Liver (tissue), 9 donors: Measurements from ENCODE around the gene ATP2B2. TPM values are rescaled to one million over a fixed set of nuclear protein-coding genes. Genes with fewer than 3 reads are reported as not detected.

ENCODE experiments used
- DNase-seq: peaks from one replicate; pipeline ENCODE4 v3.0.0-alpha.2; 2017; ENCODE audit warnings: low spot score
- H3K27ac ChIP-seq, 2 donors: one replicate each; pipeline ENCODE4 v1.7.0; 2013; ENCODE audit warnings: inconsistent platforms in 2 of 2, low read length in 2 of 2, control low read depth in 1 of 2, low read depth in 1 of 2, mild to moderate bottlenecking in 1 of 2
- H3K27me3 ChIP-seq, 4 donors: one replicate each; pipeline versions ENCODE4 v1.6.1 to v1.7.0; 2013; ENCODE audit warnings: low read length in 3 of 4, inconsistent platforms in 1 of 4, mild to moderate bottlenecking in 1 of 4, moderate library complexity in 1 of 4; ENCODE audit not compliant: control insufficient read depth in 4 of 4, insufficient read depth in 4 of 4
- H3K36me3 ChIP-seq, 4 donors: one replicate each; pipeline versions ENCODE4 v1.6.1 to v1.7.0; 2013; ENCODE audit warnings: low read length in 3 of 4, mild to moderate bottlenecking in 3 of 4, low read depth in 1 of 4, moderate library complexity in 1 of 4; ENCODE audit not compliant: control insufficient read depth in 4 of 4, insufficient read depth in 3 of 4
- H3K4me1 ChIP-seq, 4 donors: one replicate each; pipeline versions ENCODE4 v1.6.1 to v1.7.0; 2013; ENCODE audit warnings: low read length in 3 of 4, mild to moderate bottlenecking in 3 of 4, moderate library complexity in 1 of 4; ENCODE audit not compliant: control insufficient read depth in 4 of 4, insufficient read depth in 4 of 4
- H3K4me3 ChIP-seq, 3 donors: one replicate each; pipeline versions ENCODE4 v1.6.1 to v1.7.0; 2013; ENCODE audit warnings: low read length in 3 of 3, control low read depth in 1 of 3, low read depth in 1 of 3, mild to moderate bottlenecking in 1 of 3
- H3K9ac ChIP-seq, 2 donors: one replicate each; pipeline ENCODE4 v1.7.0; 2013; ENCODE audit warnings: low read length in 2 of 2, mild to moderate bottlenecking in 2 of 2, moderate library complexity in 2 of 2, control low read depth in 1 of 2, low read depth in 1 of 2
- H3K9me3 ChIP-seq, 4 donors: one replicate each; pipeline versions ENCODE4 v1.6.1 to v1.7.0; 2013; ENCODE audit warnings: low read length in 3 of 4; ENCODE audit not compliant: control insufficient read depth in 4 of 4
- ATF3 ChIP-seq: IDR thresholded peaks from 2 replicates; pipeline ENCODE4 v1.6.1; 2016; ENCODE audit warnings: antibody characterized with exemption
- FOXA1 ChIP-seq: IDR thresholded peaks from 2 replicates; pipeline ENCODE4 v1.6.1; 2016; ENCODE audit warnings: antibody characterized with exemption
- FOXA2 ChIP-seq: IDR thresholded peaks from 2 replicates; pipeline ENCODE4 v1.6.1; 2016; ENCODE audit warnings: antibody characterized with exemption
- JUND ChIP-seq, 2 donors: IDR thresholded peaks; 2 replicates each; pipeline ENCODE4 v1.6.1; 2016; ENCODE audit warnings: antibody characterized with exemption in 2 of 2
- RAD21 ChIP-seq, 2 donors: IDR thresholded peaks; 2 replicates each; pipeline ENCODE4 v1.6.1; 2016; ENCODE audit warnings: antibody characterized with exemption in 2 of 2, mild to moderate bottlenecking in 2 of 2
- REST ChIP-seq: IDR thresholded peaks from 2 replicates; pipeline ENCODE4 v1.6.1; 2016; ENCODE audit warnings: antibody characterized with exemption, mild to moderate bottlenecking
- TAF1 ChIP-seq: conservative IDR thresholded peaks from 2 replicates; pipeline ENCODE4 v1.6.1; 2016; ENCODE audit warnings: antibody characterized with exemption, mild to moderate bottlenecking
- YY1 ChIP-seq: IDR thresholded peaks from 2 replicates; pipeline ENCODE4 v1.6.1; 2016; ENCODE audit warnings: antibody characterized with exemption, mild to moderate bottlenecking
- WGBS: extraction: QIAGEN DNeasy Blood & Tissue Kit; methylation state at CpG from one replicate; pipeline ENCODE4 v1.1.7; 2013; 5-methylcytosine and 5-hydroxymethylcytosine counted together
- polyA plus RNA-seq, 2 donors: library from polyadenylated mRNA; stranded (reverse) in 1 of 2; unstranded in 1 of 2; fragments of 200-250 nt in 1 of 2; fragments of >200 nt in 1 of 2; fragmentation: Nextera tagmentation in 1 of 2; extraction: Ambion mirVana in 1 of 2; gene quantifications; one replicate each; pipeline versions ENCODE4 v1.2.1 to v1.2.3, GENCODE V29; 2013 to 2015
- total RNA-seq, 2 donors: library from RNA; depleted of rRNA; stranded (reverse); fragments of >200 nt; gene quantifications; one replicate each; pipeline ENCODE4 v1.2.3, GENCODE V29; 2014
- TF ChIP-seq, protein P1 (sequence below): fragments of 150-350 bp; IDR thresholded peaks from 2 replicates; pipeline ENCODE4 v1.5.1; 2017; ENCODE audit warnings: improper control_type of control experiment, low read depth, low read length; ENCODE audit not compliant: missing input control
- TF ChIP-seq, protein P2 (sequence below): IDR thresholded peaks from 2 replicates; pipeline ENCODE4 v1.6.1; 2016; ENCODE audit warnings: antibody characterized with exemption
- TF ChIP-seq, protein P3 (sequence below): IDR thresholded peaks from 2 replicates; pipeline ENCODE4 v1.6.1; 2016; ENCODE audit warnings: antibody characterized with exemption
- donor health status: healthy.
- donor health status: healthy.
- donor health status: healthy.
- donor health status: healthy.
- donor health status: healthy.

ATP2B2 gene
- total and polyA plus RNA-seq, 4 donors: 10.4 to 27.8 (median 20.7) TPM

- Histone ChIP-seq H3K9me3 (no peaks in the 10 kb centered on the region), H3K36me3 (peaks cover 0 to 2% (median 0%) of the 10 kb centered on the region in 4 donors), H3K9ac (no peak overlapping the region), H3K4me3 (no peak overlapping the region), H3K27ac (no peak overlapping the region), H3K4me1 (no peaks in the 10 kb centered on the region), H3K27me3 (no peaks in the 10 kb centered on the region)
- TF ChIP-seq FOXA1 (no peak), ATF3 (no peak), YY1 (no peak), JUND (IDR thresholded peaks at IDR 0.05) (no peak), FOXA2 (no peak)
- TF ChIP-seq, protein P1, sequence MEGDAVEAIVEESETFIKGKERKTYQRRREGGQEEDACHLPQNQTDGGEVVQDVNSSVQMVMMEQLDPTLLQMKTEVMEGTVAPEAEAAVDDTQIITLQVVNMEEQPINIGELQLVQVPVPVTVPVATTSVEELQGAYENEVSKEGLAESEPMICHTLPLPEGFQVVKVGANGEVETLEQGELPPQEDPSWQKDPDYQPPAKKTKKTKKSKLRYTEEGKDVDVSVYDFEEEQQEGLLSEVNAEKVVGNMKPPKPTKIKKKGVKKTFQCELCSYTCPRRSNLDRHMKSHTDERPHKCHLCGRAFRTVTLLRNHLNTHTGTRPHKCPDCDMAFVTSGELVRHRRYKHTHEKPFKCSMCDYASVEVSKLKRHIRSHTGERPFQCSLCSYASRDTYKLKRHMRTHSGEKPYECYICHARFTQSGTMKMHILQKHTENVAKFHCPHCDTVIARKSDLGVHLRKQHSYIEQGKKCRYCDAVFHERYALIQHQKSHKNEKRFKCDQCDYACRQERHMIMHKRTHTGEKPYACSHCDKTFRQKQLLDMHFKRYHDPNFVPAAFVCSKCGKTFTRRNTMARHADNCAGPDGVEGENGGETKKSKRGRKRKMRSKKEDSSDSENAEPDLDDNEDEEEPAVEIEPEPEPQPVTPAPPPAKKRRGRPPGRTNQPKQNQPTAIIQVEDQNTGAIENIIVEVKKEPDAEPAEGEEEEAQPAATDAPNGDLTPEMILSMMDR: peak; percentile 3
- TF ChIP-seq, protein P2, sequence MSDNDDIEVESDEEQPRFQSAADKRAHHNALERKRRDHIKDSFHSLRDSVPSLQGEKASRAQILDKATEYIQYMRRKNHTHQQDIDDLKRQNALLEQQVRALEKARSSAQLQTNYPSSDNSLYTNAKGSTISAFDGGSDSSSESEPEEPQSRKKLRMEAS: no peak
- 53% methylated on average over 3 of the region's 3 CpGs for WGBS
- no peak for DNase-seq
These were observed 47.8 kb downstream of the ATP2B2 start for GRCh38 chr3:10457560-10457959.

- H3K27me3 ChIP-seq: no peaks in the 10 kb centered on the region
- no peak for TF ChIP-seq JUND (IDR thresholded peaks at IDR 0.05)
- no peak for TF ChIP-seq YY1
- TF ChIP-seq, protein P2: no peak
- TF ChIP-seq, protein P3, sequence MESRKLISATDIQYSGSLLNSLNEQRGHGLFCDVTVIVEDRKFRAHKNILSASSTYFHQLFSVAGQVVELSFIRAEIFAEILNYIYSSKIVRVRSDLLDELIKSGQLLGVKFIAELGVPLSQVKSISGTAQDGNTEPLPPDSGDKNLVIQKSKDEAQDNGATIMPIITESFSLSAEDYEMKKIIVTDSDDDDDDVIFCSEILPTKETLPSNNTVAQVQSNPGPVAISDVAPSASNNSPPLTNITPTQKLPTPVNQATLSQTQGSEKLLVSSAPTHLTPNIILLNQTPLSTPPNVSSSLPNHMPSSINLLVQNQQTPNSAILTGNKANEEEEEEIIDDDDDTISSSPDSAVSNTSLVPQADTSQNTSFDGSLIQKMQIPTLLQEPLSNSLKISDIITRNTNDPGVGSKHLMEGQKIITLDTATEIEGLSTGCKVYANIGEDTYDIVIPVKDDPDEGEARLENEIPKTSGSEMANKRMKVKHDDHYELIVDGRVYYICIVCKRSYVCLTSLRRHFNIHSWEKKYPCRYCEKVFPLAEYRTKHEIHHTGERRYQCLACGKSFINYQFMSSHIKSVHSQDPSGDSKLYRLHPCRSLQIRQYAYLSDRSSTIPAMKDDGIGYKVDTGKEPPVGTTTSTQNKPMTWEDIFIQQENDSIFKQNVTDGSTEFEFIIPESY: no peak
- H3K9ac ChIP-seq: no peak overlapping the region
- no peak for DNase-seq
- no peaks in the 10 kb centered on the region for H3K4me1 ChIP-seq
- H3K27ac ChIP-seq: no peak overlapping the region
- no peaks in the 10 kb centered on the region for H3K9me3 ChIP-seq
- no peak overlapping the region for H3K4me3 ChIP-seq
- H3K36me3 ChIP-seq: peaks cover 0 to 2% (median 0%) of the 10 kb centered on the region in 4 donors
- WGBS: 90% methylated on average over 2 of the region's 2 CpGs
These were observed 48.4 kb downstream of the ATP2B2 start for GRCh38 chr3:10456981-10457380.

- no peak overlapping the region for H3K4me3 ChIP-seq
- H3K27me3 ChIP-seq: no peaks in the 10 kb centered on the region
- TF ChIP-seq TAF1 (no peak), RAD21 (IDR thresholded peaks at IDR 0.05) (peak in 1 of 2 donors; percentile 28), REST (peak; percentile 38)
- no peak overlapping the region for H3K9ac ChIP-seq
- no peaks in the 10 kb centered on the region for H3K9me3 ChIP-seq
- H3K36me3 ChIP-seq: peaks cover 0 to 2% (median 0%) of the 10 kb centered on the region in 4 donors
- no peak overlapping the region for H3K27ac ChIP-seq
- DNase-seq: no peak
- H3K4me1 ChIP-seq: no peaks in the 10 kb centered on the region
These were observed 49.9 kb downstream of the ATP2B2 start for GRCh38 chr3:10455545-10455914.
